K562 (cell line): Measurements from ENCODE around the gene CHRNA3. TPM values are rescaled to one million over a fixed set of nuclear protein-coding genes. Genes with fewer than 3 reads are reported as not detected.
A peak's percentile ranks its signal among the peaks of the same experiment; 100 is the strongest.

Experiments
- ATAC-seq: fragments of 200-7000 bp; cut with Tn5 transposase; 3 replicates; pipeline ENCODE4 v1.9.1; 2020; ENCODE audit warnings: moderate library complexity
- BruUV-seq: library from RNA; stranded (reverse); fragments of 400-500 nt; replicated peaks from 2 replicates; lab custom pipeline; 2021; lab: Mats Ljungman, UMichigan
- CTCF ChIA-PET: fragments of 300-600 bp; formaldehyde crosslinking; extraction: SDS; loops from one replicate; lab custom pipeline; 2021; ENCODE audit warnings: low intra/inter-chr PET ratio; lab: Yijun Ruan, JAX
- POLR2A ChIA-PET: fragments of 300-600, 350-650 bp; sonication (Branson Sonifier 250); formaldehyde crosslinking; extraction: SDS; loops from one replicate; lab custom pipeline; 2021; ENCODE audit warnings: antibody characterized with exemption, inconsistent platforms; lab: Yijun Ruan, JAX
- DNase-seq, 4 experiments: peaks; one replicate each; pipeline versions ENCODE4 v3.0.0 to v3.0.0-alpha.2; 2011 to 2018; ENCODE audit warnings: low spot score in 3 of 4, mixed read lengths in 3 of 4; ENCODE audit errors: extremely low read depth in 1 of 4
- FAIRE-seq: peaks from 2 replicates; lab custom pipeline; 2011; peaks lifted over from hg19 to GRCh38; lab: Jason Lieb, UNC
- H2AFZ ChIP-seq: 2 replicates; pipeline ENCODE4 v1.6.0; 2011; ENCODE audit warnings: low read depth, low read length, control low read depth, inconsistent platforms
- H3K27ac ChIP-seq: fragments of 200-600 bp; 3 replicates; pipeline ENCODE4 v1.8.0; 2011; ENCODE audit warnings: low read depth, mild to moderate bottlenecking, control low read depth, inconsistent platforms, low read length, moderate library complexity, mixed read lengths; ENCODE audit errors: extremely low read depth
- H3K27me3 ChIP-seq, 2 experiments: fragments of 300-600 bp in 1 of 2; 2 replicates in 1 of 2; 3 replicates in 1 of 2; pipeline versions ENCODE4 v1.6.0 to v1.8.0; 2011; ENCODE audit warnings: inconsistent platforms in 2 of 2, low read length in 2 of 2, mild to moderate bottlenecking in 1 of 2, mixed read lengths in 1 of 2, moderate library complexity in 1 of 2; ENCODE audit not compliant: control insufficient read depth in 2 of 2, insufficient read depth in 2 of 2
- H3K36me3 ChIP-seq: fragments of 300-600 bp; 3 replicates; pipeline ENCODE4 v1.8.0; 2011; ENCODE audit warnings: mild to moderate bottlenecking, low read length, inconsistent platforms; ENCODE audit not compliant: control insufficient read depth, insufficient read depth
- H3K4me1 ChIP-seq, 2 experiments: fragments of 200-600 bp in 1 of 2; replicated peaks in 1 of 2; 2 replicates in 1 of 2; 3 replicates in 1 of 2; pipeline versions ENCODE4 v1.5.1 to v1.8.0; 2011; ENCODE audit warnings: inconsistent platforms in 2 of 2, low read length in 2 of 2, mild to moderate bottlenecking in 1 of 2, mixed read lengths in 1 of 2, moderate library complexity in 1 of 2; ENCODE audit not compliant: control insufficient read depth in 2 of 2, insufficient read depth in 2 of 2
- H3K4me2 ChIP-seq: 2 replicates; pipeline ENCODE4 v1.6.1; 2011; ENCODE audit warnings: low read length, control low read depth, inconsistent platforms, mixed read lengths; ENCODE audit not compliant: insufficient read depth
- H3K4me3 ChIP-seq: fragments of 200-600 bp; sonication (generic), shearing (Covaris generic); 2 replicates; pipeline ENCODE4 v1.5.1; 2016; ENCODE audit warnings: control low read depth, inconsistent platforms
- H3K79me2 ChIP-seq: fragments of 200-600 bp; 3 replicates; pipeline ENCODE4 v1.8.0; 2011; ENCODE audit warnings: low read length, inconsistent platforms; ENCODE audit not compliant: control insufficient read depth, insufficient read depth
- H3K9ac ChIP-seq, 2 experiments: 2 replicates each; pipeline versions ENCODE4 v1.6.0 to v1.6.1; 2011; ENCODE audit warnings: low read depth in 2 of 2, low read length in 2 of 2, control low read depth in 1 of 2, inconsistent platforms in 1 of 2, mild to moderate bottlenecking in 1 of 2, mixed read lengths in 1 of 2; ENCODE audit not compliant: insufficient read depth in 1 of 2
- H3K9me1 ChIP-seq: one replicate; pipeline ENCODE4 v1.6.0; 2011; ENCODE audit warnings: inconsistent platforms, mild to moderate bottlenecking, low read length, moderate library complexity; ENCODE audit not compliant: control insufficient read depth, insufficient read depth
- H3K9me3 ChIP-seq: replicated peaks from 2 replicates; pipeline ENCODE4 v1.5.1; 2011; ENCODE audit warnings: low read depth, low read length, inconsistent platforms; ENCODE audit not compliant: control insufficient read depth, insufficient read depth
- H4K20me1 ChIP-seq: replicated peaks from 2 replicates; pipeline ENCODE4 v1.6.1; 2011; ENCODE audit warnings: low read length, inconsistent platforms, mixed read lengths; ENCODE audit not compliant: control insufficient read depth, insufficient read depth
- GABPA ChIP-seq: fragments of 200-800 bp; sonication (Bioruptor generic); conservative IDR thresholded peaks from 2 replicates; pipeline ENCODE4 v1.6.1; 2016; ENCODE audit warnings: low read depth, missing genetic modification characterization, missing compliant biosample characterization
- SMAD3 ChIP-seq: fragments of 450-650 bp; formaldehyde crosslinking; conservative IDR thresholded peaks from 2 replicates; pipeline ENCODE4 v1.4.0; 2020; ENCODE audit warnings: mild to moderate bottlenecking
- SPI1 ChIP-seq: IDR thresholded peaks from 2 replicates; pipeline ENCODE4 v1.6.1; 2011; ENCODE audit warnings: low read depth, low read length, control low read depth, borderline replicate concordance
- ZKSCAN1 ChIP-seq: fragments of 150-350 bp; IDR thresholded peaks from 2 replicates; pipeline ENCODE4 v1.6.1; 2016; ENCODE audit warnings: low read depth, low read length
- ZNF165 ChIP-seq: fragments of 250-450 bp; sonication (Bioruptor Pico); IDR thresholded peaks from 2 replicates; pipeline ENCODE4 v1.4.0; 2020; ENCODE audit warnings: borderline replicate concordance
- WGBS: fragments of 100-300 bp; shearing (Covaris generic); methylation state at CpG from one replicate; pipeline ENCODE4 v1.1.6; 2016; ENCODE audit warnings: low coverage, mixed read lengths; ENCODE audit not compliant: insufficient coverage; ENCODE audit errors: missing lambda C conversion rate; 5-methylcytosine and 5-hydroxymethylcytosine counted together
- in situ Hi-C: fragments of 300-500 bp; cut with MboI; formaldehyde crosslinking; loops from 4 replicates; pipeline ENCODE4 v1.15.0; 2018; ENCODE audit warnings: inconsistent platforms, mixed read lengths
- intact Hi-C: fragments of 100-400 bp; cut with micrococcal nuclease; formaldehyde crosslinking; loops from 2 replicates; pipeline ENCODE4 v1.14.2; 2022
- polyA plus RNA-seq, 8 experiments: library from polyadenylated mRNA; depleted of rRNA in 4 of 8; stranded (reverse) in 5 of 8; unstranded in 3 of 8; fragments of >200 nt; fragmentation: Nextera tagmentation in 2 of 8; fragmentation: Illumina TruSeq in 1 of 8; extraction: Ambion mirVana in 2 of 8; extraction: Trizol in 1 of 8; gene quantifications; 2 replicates each; pipeline versions ENCODE4 v1.2.1 to v1.2.3, GENCODE V29; 2011 to 2014; ENCODE audit warnings: inconsistent platforms in 1 of 8, missing spikeins in 1 of 8
- total RNA-seq, 7 experiments: library from RNA; depleted of rRNA in 6 of 7; stranded (reverse); fragments of >200 nt in 6 of 7; fragmentation: Illumina TruSeq in 2 of 7; extraction: Trizol in 2 of 7; gene quantifications; 2 replicates each; pipeline versions ENCODE4 v1.2.1 to v1.2.3, GENCODE V29; 2011 to 2021; ENCODE audit warnings: low replicate concordance in 1 of 7
- TF ChIP-seq, protein P1 (sequence below): fragments of 450-650 bp; IDR thresholded peaks from 2 replicates; pipeline ENCODE4 v1.6.1; 2016; ENCODE audit warnings: mild to moderate bottlenecking, moderate library complexity
- TF ChIP-seq, protein P2 (sequence below), 3 experiments: IDR thresholded peaks in 2 of 3; conservative IDR thresholded peaks in 1 of 3; 2 replicates each; pipeline ENCODE4 v1.5.1; 2011 to 2012; ENCODE audit warnings: low read length in 3 of 3, mild to moderate bottlenecking in 3 of 3, control low read depth in 2 of 3, improper control_type of control experiment in 1 of 3, inconsistent platforms in 1 of 3, low read depth in 1 of 3, mixed read lengths in 1 of 3, moderate library complexity in 1 of 3; ENCODE audit not compliant: insufficient read depth in 2 of 3

The CHRNA3 gene
- total and polyA plus RNA-seq, 9 of the 15 experiments (the other 6 are each of a cell fraction or from before 2014, with no cell fraction given), result 0.01 TPM; not detected in 8

DNA sequence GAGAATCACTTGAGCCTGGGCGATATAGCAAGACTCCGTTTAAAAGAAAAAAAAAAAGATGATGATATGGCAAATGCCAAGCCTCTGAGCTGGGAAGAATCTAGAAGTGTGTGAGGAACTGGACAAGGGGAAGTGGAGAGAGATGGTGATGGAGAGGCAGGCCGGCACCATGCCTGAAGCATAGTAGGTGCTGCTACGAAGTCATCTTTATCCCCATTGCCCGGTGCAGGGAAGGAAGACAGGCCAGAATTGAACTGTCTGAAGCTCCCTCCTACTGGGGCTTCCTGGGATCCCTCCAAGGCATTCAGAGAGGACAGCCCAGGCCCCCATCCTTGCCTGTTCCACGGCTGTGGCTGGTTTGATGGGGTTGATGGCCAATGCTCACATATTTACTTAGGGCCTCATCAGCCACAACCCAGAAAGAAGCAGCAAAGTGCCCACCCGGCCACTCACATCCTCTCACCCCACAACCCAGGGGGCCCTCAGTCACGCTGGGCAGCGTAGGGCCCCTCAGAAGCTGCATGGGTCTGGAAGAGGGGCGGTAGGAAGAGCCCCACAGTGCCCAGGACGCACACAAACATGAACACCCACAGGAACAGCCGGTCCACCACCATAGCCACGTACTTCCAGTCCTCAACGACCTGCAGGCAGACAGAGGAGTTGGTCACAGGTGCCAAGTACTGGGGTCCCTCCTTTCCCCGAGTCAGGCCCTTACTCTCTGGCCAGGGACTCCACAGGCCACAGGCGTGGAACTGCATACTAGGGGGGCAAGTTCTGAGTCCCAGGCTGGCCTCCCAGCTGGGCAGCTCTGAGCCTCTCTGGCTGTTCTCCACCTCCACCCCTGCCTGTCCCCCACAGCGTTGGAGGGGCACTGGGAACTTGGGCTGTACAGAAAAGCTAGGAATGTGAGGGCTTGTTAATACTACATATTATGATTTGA is 4.1 kb upstream of the CHRNA3 start:
- no TSS peak for BruUV-seq
- Histone ChIP-seq H3K4me3 (no peak overlapping the region), H3K79me2 (no peaks in the 10 kb centered on the region), H3K4me2 (no peak overlapping the region), H3K27me3 (peaks cover 47 to 76% of the 10 kb centered on the region in 2 experiments), H3K9me3 (no peaks in the 10 kb centered on the region), H3K27ac (no peak overlapping the region), H3K9me1 (no peaks in the 10 kb centered on the region), H3K4me1 (peaks cover 0 to 9% of the 10 kb centered on the region in 2 experiments; a peak in 1 of 5 replicates), H3K9ac (no peak overlapping the region), H2AFZ (no peak overlapping the region), H3K36me3 (no peaks in the 10 kb centered on the region), H4K20me1 (peaks cover 5% of the 10 kb centered on the region; the same call in 1 of the 2 replicates)
- under 1% methylated on average over 14 of the region's 17 CpGs for WGBS
- ChIA-PET CTCF (no interaction called here), POLR2A (interaction anchor here (1.0 to 1.1 kb wide), 2 partner anchors 9 to 33 kb away, joined by 3 read pairs; no protein-coding TSS in a partner anchor)
- FAIRE-seq, result no peak
- intact Hi-C loops, result no loop called here
- in situ Hi-C loops, result no loop called here
- TF ChIP-seq ZKSCAN1, result 0 out of 2 replicates have a peak, but pooled peaks have one; percentile 25
- TF ChIP-seq SPI1, result peak; percentile 11; the same call in 1 of the 2 replicates
- TF ChIP-seq, protein P1, sequence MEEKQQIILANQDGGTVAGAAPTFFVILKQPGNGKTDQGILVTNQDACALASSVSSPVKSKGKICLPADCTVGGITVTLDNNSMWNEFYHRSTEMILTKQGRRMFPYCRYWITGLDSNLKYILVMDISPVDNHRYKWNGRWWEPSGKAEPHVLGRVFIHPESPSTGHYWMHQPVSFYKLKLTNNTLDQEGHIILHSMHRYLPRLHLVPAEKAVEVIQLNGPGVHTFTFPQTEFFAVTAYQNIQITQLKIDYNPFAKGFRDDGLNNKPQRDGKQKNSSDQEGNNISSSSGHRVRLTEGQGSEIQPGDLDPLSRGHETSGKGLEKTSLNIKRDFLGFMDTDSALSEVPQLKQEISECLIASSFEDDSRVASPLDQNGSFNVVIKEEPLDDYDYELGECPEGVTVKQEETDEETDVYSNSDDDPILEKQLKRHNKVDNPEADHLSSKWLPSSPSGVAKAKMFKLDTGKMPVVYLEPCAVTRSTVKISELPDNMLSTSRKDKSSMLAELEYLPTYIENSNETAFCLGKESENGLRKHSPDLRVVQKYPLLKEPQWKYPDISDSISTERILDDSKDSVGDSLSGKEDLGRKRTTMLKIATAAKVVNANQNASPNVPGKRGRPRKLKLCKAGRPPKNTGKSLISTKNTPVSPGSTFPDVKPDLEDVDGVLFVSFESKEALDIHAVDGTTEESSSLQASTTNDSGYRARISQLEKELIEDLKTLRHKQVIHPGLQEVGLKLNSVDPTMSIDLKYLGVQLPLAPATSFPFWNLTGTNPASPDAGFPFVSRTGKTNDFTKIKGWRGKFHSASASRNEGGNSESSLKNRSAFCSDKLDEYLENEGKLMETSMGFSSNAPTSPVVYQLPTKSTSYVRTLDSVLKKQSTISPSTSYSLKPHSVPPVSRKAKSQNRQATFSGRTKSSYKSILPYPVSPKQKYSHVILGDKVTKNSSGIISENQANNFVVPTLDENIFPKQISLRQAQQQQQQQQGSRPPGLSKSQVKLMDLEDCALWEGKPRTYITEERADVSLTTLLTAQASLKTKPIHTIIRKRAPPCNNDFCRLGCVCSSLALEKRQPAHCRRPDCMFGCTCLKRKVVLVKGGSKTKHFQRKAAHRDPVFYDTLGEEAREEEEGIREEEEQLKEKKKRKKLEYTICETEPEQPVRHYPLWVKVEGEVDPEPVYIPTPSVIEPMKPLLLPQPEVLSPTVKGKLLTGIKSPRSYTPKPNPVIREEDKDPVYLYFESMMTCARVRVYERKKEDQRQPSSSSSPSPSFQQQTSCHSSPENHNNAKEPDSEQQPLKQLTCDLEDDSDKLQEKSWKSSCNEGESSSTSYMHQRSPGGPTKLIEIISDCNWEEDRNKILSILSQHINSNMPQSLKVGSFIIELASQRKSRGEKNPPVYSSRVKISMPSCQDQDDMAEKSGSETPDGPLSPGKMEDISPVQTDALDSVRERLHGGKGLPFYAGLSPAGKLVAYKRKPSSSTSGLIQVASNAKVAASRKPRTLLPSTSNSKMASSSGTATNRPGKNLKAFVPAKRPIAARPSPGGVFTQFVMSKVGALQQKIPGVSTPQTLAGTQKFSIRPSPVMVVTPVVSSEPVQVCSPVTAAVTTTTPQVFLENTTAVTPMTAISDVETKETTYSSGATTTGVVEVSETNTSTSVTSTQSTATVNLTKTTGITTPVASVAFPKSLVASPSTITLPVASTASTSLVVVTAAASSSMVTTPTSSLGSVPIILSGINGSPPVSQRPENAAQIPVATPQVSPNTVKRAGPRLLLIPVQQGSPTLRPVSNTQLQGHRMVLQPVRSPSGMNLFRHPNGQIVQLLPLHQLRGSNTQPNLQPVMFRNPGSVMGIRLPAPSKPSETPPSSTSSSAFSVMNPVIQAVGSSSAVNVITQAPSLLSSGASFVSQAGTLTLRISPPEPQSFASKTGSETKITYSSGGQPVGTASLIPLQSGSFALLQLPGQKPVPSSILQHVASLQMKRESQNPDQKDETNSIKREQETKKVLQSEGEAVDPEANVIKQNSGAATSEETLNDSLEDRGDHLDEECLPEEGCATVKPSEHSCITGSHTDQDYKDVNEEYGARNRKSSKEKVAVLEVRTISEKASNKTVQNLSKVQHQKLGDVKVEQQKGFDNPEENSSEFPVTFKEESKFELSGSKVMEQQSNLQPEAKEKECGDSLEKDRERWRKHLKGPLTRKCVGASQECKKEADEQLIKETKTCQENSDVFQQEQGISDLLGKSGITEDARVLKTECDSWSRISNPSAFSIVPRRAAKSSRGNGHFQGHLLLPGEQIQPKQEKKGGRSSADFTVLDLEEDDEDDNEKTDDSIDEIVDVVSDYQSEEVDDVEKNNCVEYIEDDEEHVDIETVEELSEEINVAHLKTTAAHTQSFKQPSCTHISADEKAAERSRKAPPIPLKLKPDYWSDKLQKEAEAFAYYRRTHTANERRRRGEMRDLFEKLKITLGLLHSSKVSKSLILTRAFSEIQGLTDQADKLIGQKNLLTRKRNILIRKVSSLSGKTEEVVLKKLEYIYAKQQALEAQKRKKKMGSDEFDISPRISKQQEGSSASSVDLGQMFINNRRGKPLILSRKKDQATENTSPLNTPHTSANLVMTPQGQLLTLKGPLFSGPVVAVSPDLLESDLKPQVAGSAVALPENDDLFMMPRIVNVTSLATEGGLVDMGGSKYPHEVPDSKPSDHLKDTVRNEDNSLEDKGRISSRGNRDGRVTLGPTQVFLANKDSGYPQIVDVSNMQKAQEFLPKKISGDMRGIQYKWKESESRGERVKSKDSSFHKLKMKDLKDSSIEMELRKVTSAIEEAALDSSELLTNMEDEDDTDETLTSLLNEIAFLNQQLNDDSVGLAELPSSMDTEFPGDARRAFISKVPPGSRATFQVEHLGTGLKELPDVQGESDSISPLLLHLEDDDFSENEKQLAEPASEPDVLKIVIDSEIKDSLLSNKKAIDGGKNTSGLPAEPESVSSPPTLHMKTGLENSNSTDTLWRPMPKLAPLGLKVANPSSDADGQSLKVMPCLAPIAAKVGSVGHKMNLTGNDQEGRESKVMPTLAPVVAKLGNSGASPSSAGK, result no peak
- TF ChIP-seq GABPA (tag), result no peak
- TF ChIP-seq ZNF165, result no peak
- TF ChIP-seq SMAD3, result no peak
- TF ChIP-seq, protein P2, sequence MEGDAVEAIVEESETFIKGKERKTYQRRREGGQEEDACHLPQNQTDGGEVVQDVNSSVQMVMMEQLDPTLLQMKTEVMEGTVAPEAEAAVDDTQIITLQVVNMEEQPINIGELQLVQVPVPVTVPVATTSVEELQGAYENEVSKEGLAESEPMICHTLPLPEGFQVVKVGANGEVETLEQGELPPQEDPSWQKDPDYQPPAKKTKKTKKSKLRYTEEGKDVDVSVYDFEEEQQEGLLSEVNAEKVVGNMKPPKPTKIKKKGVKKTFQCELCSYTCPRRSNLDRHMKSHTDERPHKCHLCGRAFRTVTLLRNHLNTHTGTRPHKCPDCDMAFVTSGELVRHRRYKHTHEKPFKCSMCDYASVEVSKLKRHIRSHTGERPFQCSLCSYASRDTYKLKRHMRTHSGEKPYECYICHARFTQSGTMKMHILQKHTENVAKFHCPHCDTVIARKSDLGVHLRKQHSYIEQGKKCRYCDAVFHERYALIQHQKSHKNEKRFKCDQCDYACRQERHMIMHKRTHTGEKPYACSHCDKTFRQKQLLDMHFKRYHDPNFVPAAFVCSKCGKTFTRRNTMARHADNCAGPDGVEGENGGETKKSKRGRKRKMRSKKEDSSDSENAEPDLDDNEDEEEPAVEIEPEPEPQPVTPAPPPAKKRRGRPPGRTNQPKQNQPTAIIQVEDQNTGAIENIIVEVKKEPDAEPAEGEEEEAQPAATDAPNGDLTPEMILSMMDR (IDR thresholded peaks at IDR 0.05 in 2 of 3, conservative IDR thresholded peaks at IDR 0.05 in 1 of 3; ENCODE audit: insufficient read depth in 2 of 3, low read depth in 1 of 3, low read length in 3 of 3), result no peak
- DNase-seq, result no peak
- ATAC-seq, result no peak
